ENCODE measurements around the gene DAZAP1.
A peak's percentile ranks its signal among the peaks of the same experiment; 100 is the strongest.
"Not testable (repeated sequence)": the region's sequence is repeated elsewhere in the genome, so short reads cannot be mapped to it uniquely, and the experiment has no call there.

The DAZAP1 gene

GRCh38 chr19:1474765-1475351 is 67.5 kb downstream of the DAZAP1 start:
- no peak for DNase-seq

- no peak for DNase-seq
These were observed 68.5 kb downstream of the DAZAP1 start for GRCh38 chr19:1475751-1476437.

- not testable (repeated sequence) for DNase-seq
These were observed 69.7 kb downstream of the DAZAP1 start for GRCh38 chr19:1477056-1477455.

GRCh38 chr19:1478934-1479707 is 71.7 kb downstream of the DAZAP1 start, which contains the start of gene C19orf25:
C19orf25 (minus strand) TSS chr19:1479215; CDS start chr19:1478903, 312 bp downstream.
- DNase-seq = peak; percentile 97

- no peak for DNase-seq
These were observed 74.0 kb downstream of the DAZAP1 start for GRCh38 chr19:1481224-1481892.

DNA sequence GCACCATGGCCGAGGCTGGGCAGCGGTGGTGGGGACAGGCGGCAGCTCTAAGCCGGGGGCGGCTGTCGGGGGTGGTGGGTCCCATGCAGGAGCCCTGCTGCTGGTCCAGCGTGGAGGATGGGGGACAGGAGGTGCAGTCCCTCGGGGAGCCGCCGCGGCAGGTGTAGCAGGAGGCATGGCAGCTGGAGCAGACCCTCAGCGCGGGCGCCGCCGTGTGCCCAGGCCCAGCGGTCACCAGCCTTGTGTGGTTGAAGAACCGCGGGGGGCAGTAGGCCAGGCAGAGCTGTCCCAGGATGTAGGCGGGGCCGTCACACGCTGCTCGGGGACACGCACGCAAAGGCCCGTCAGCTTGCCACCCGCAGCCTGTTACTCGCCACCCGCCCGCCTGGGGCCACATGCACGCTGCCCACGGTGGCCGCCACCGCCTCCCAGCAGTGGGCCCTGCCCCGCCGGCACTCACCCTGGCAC is 74.5 kb downstream of the DAZAP1 start:
- DNase-seq = no peak

GRCh38 chr19:1482361-1483130 is 75.2 kb downstream of the DAZAP1 start:
- DNase-seq = no peak

DNA sequence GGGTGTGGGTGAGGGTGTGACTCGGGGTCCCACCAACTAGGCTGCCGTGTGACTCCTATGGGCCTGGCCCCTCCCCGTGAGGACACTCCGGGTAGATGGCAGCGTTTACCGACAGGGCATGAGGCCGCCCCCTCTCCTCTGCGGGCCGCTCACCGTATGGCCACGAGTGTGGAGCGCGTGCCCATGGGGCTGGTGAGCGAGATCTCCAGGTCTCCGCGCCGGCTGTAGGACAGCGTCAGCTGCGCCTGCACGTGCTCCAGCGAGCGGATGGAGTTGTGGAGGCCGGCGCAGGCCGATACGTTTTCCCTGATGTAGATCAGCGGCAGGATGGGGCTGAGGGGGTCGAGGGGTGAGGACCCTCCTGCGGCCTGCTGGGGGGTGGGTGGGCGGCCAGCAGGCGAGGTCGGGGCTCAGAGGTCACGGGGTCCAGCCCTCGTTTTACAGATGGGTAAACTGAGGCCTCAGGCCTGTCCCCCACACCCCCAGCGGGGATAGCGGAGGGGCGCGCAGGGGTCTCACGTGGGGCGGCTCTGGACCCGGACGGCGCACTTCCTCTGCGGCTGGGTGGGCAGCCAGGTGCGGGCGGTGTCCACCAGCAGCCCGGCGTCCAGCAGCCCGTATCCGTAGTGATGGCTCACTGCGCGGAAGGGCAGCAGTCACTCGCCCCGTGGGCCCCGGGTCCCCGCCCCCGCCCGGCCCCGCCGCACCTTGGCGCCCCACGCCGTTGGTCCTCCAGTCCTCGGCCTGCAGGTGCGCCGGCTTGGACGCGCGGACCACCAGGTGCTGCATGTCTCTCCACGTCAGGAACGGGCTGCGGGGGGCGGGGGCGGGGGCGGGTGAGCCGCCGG is 76.0 kb downstream of the DAZAP1 start:
- no peak for DNase-seq

- DNase-seq = no peak
These were observed 76.6 kb downstream of the DAZAP1 start for GRCh38 chr19:1483979-1484428.
